Endothelial cell of umbilical vein (primary cell): Measurements from ENCODE around the gene MCOLN3. TPM values are rescaled to one million over a fixed set of nuclear protein-coding genes. Genes with fewer than 3 reads are reported as not detected.

Experiments
- BruUV-seq: library from RNA; stranded (reverse); fragments of 400-500 nt; replicated peaks from 2 replicates; lab custom pipeline; 2021; lab: Mats Ljungman, UMichigan
- CTCF ChIA-PET: fragments of 300-600, 350-600 bp; sonication (Branson Sonifier 250); formaldehyde crosslinking; loops from one replicate; lab custom pipeline; 2021; ENCODE audit warnings: antibody characterized with exemption, inconsistent platforms; lab: Charles Lee
- POLR2A ChIA-PET: fragments of 300-600, 350-600 bp; sonication (Branson Sonifier 250); formaldehyde crosslinking; loops from one replicate; lab custom pipeline; 2021; ENCODE audit warnings: antibody characterized with exemption, inconsistent platforms; lab: Charles Lee
- DNase-seq: peaks from one replicate; pipeline ENCODE4 v3.0.0-alpha.2; 2011; ENCODE audit warnings: low read depth, low spot score
- FAIRE-seq: peaks from 2 replicates; lab custom pipeline; 2011; peaks lifted over from hg19 to GRCh38; lab: Jason Lieb, UNC
- H2AFZ ChIP-seq: 2 replicates; pipeline ENCODE4 v1.6.0; 2012; ENCODE audit warnings: low read depth, low read length, control low read depth, inconsistent platforms
- H3K27ac ChIP-seq: 2 replicates; pipeline ENCODE4 v1.5.1; 2011; ENCODE audit warnings: low read depth, mild to moderate bottlenecking, control low read depth, low read length, moderate library complexity; ENCODE audit not compliant: insufficient read depth
- H3K27me3 ChIP-seq, 2 experiments: 2 replicates each; pipeline versions ENCODE4 v1.6.0 to v1.6.1; 2011; ENCODE audit warnings: low read length in 2 of 2, mixed read lengths in 1 of 2; ENCODE audit not compliant: control insufficient read depth in 2 of 2, insufficient read depth in 2 of 2
- H3K36me3 ChIP-seq, 2 experiments: 2 replicates in 1 of 2; 3 replicates in 1 of 2; pipeline ENCODE4 v1.5.1; 2011; ENCODE audit warnings: low read length in 2 of 2, mild to moderate bottlenecking in 1 of 2, moderate library complexity in 1 of 2; ENCODE audit not compliant: control insufficient read depth in 2 of 2, insufficient read depth in 2 of 2; ENCODE audit errors: extremely low read depth in 1 of 2
- H3K4me1 ChIP-seq: 3 replicates; pipeline ENCODE4 v1.5.1; 2011; ENCODE audit warnings: mild to moderate bottlenecking, low read length; ENCODE audit not compliant: control insufficient read depth, insufficient read depth; ENCODE audit errors: extremely low read depth
- H3K4me2 ChIP-seq: 2 replicates; pipeline ENCODE4 v1.6.1; 2011; ENCODE audit warnings: low read length, control low read depth, mixed read lengths; ENCODE audit not compliant: insufficient read depth
- H3K4me3 ChIP-seq, 3 experiments: fragments of 200-600 bp in 1 of 3; sonication (generic), shearing (Covaris generic) in 1 of 3; replicated peaks in 1 of 3; 2 replicates each; pipeline ENCODE4 v1.5.1; 2011 to 2016; ENCODE audit warnings: control low read depth in 3 of 3, low read length in 3 of 3, mild to moderate bottlenecking in 2 of 3, inconsistent platforms in 1 of 3, low read depth in 1 of 3, moderate library complexity in 1 of 3; ENCODE audit not compliant: insufficient read depth in 1 of 3
- H3K79me2 ChIP-seq: 2 replicates; pipeline ENCODE4 v1.6.0; 2012; ENCODE audit warnings: low read length, inconsistent platforms; ENCODE audit not compliant: control insufficient read depth, insufficient read depth
- H3K9ac ChIP-seq: replicated peaks from 2 replicates; pipeline ENCODE3; 2011; ENCODE audit warnings: low read length, control low read depth; ENCODE audit not compliant: insufficient read depth; ENCODE audit errors: extremely low read depth
- H3K9me1 ChIP-seq: replicated peaks from 3 replicates; pipeline ENCODE4 v1.6.0; 2011; ENCODE audit warnings: mild to moderate bottlenecking, low read length; ENCODE audit not compliant: control insufficient read depth, insufficient read depth; ENCODE audit errors: extremely low read depth
- H3K9me3 ChIP-seq: replicated peaks from 2 replicates; pipeline ENCODE4 v1.5.1; 2012; ENCODE audit warnings: low read length, inconsistent platforms; ENCODE audit not compliant: control insufficient read depth, insufficient read depth
- H4K20me1 ChIP-seq: replicated peaks from 2 replicates; pipeline ENCODE3; 2011; ENCODE audit warnings: mild to moderate bottlenecking, low read length; ENCODE audit not compliant: control insufficient read depth, insufficient read depth; ENCODE audit errors: extremely low read depth
- CTCF ChIP-seq, 2 donors: IDR thresholded peaks; 1 replicate in 1 of 2; 2 replicates in 1 of 2; pipeline ENCODE4 v1.5.1; 2011; ENCODE audit warnings: low read length in 2 of 2, mild to moderate bottlenecking in 2 of 2, moderate library complexity in 2 of 2, control low read depth in 1 of 2, inconsistent platforms in 1 of 2, low read depth in 1 of 2; ENCODE audit not compliant: insufficient read depth in 1 of 2; ENCODE audit errors: extremely low read depth in 1 of 2
- EZH2 ChIP-seq: IDR thresholded peaks from 2 replicates; pipeline ENCODE4 v1.6.1; 2012; ENCODE audit warnings: borderline replicate concordance, low read depth, mild to moderate bottlenecking, moderate library complexity, low read length, inconsistent platforms; ENCODE audit not compliant: severe bottlenecking
- FOS ChIP-seq: IDR thresholded peaks from 2 replicates; pipeline ENCODE4 v1.6.1; 2011; ENCODE audit warnings: mild to moderate bottlenecking, low read length, moderate library complexity, borderline replicate concordance; ENCODE audit not compliant: insufficient read depth
- GATA2 ChIP-seq: IDR thresholded peaks from 2 replicates; pipeline ENCODE4 v1.7.0; 2011; ENCODE audit warnings: low read depth, mild to moderate bottlenecking, moderate library complexity, mixed read lengths, low read length; ENCODE audit not compliant: insufficient read length, insufficient read depth
- JUN ChIP-seq: IDR thresholded peaks from 2 replicates; pipeline ENCODE4 v1.6.1; 2011; ENCODE audit warnings: borderline replicate concordance, low read depth; ENCODE audit not compliant: insufficient read length, insufficient read depth
- MYC ChIP-seq: IDR thresholded peaks from one replicate; pipeline ENCODE4 v1.6.1; 2011; ENCODE audit warnings: mild to moderate bottlenecking, low read depth, low read length
- POLR2A ChIP-seq: IDR thresholded peaks from 2 replicates; pipeline ENCODE4 v1.6.1; 2012; ENCODE audit warnings: low read depth, mild to moderate bottlenecking, control low read depth, low read length
- POLR2AphosphoS5 ChIP-seq: IDR thresholded peaks from 2 replicates; pipeline ENCODE4 v1.6.1; 2012; ENCODE audit warnings: low read depth, mild to moderate bottlenecking, control low read depth, low read length, moderate library complexity; ENCODE audit not compliant: insufficient read depth
- dilution Hi-C: fragments of 300-500 bp; cut with MboI; formaldehyde crosslinking; loops from one replicate; pipeline ENCODE4 v1.15.0; 2019; ENCODE audit warnings: low sequenced_read_pairs; ENCODE audit not compliant: extremely low pct_ligation_motif_present
- intact Hi-C: fragments of 100-400 bp; cut with micrococcal nuclease; formaldehyde crosslinking; loops from one replicate; pipeline ENCODE4 v1.10.0; 2022
- polyA plus RNA-seq, 4 experiments: library from polyadenylated mRNA; depleted of rRNA in 3 of 4; stranded (reverse) in 3 of 4; unstranded in 1 of 4; fragments of >200 nt; gene quantifications; 2 replicates each; pipeline versions ENCODE4 v1.2.1 to v1.2.3, GENCODE V29; 2011 to 2012; ENCODE audit warnings: missing spikeins in 1 of 4
- total RNA-seq: library from RNA; stranded (reverse); gene quantifications from 2 replicates; pipeline ENCODE4 v1.2.3, GENCODE V29; 2021
- TF ChIP-seq, protein P1 (sequence below): IDR thresholded peaks from 2 replicates; pipeline ENCODE4 v1.6.1; 2011; ENCODE audit not compliant: insufficient read depth, insufficient read length

MCOLN3 gene
- total and polyA plus RNA-seq, 2 donors (not counting 3 experiments of a cell fraction or from before 2014, with no cell fraction given) = 0.06 TPM; not detected in 1

- no peak overlapping the region for H3K4me2 ChIP-seq
- POLR2A ChIA-PET = no interaction called here
- H3K9me1 ChIP-seq = no peaks in the 10 kb centered on the region
- no peaks in the 10 kb centered on the region for H4K20me1 ChIP-seq
- H3K27me3 ChIP-seq = peaks cover 18 to 25% of the 10 kb centered on the region in 2 experiments
- no peaks in the 10 kb centered on the region for H3K79me2 ChIP-seq
- BruUV-seq = no TSS peak
- H3K4me3 ChIP-seq = no peak overlapping the region
- no peak overlapping the region for H3K27ac ChIP-seq
- TF ChIP-seq JUN (no peak), FOS (no peak), CTCF (IDR thresholded peaks at IDR 0.05; ENCODE audit: extremely low read depth in 1 of 2, insufficient read depth in 1 of 2, low read depth in 1 of 2, low read length in 2 of 2) (no peak), EZH2 (no peak), MYC (no peak), GATA2 (no peak), POLR2AphosphoS5 (no peak), POLR2A (no peak)
- TF ChIP-seq, protein P1, sequence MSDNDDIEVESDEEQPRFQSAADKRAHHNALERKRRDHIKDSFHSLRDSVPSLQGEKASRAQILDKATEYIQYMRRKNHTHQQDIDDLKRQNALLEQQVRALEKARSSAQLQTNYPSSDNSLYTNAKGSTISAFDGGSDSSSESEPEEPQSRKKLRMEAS = no peak
- dilution Hi-C loops (no loop called here), intact Hi-C loops (no loop called here)
- H2AFZ ChIP-seq = no peak overlapping the region
- FAIRE-seq (no peak), DNase-seq (no peak)
- H3K4me1 ChIP-seq = peaks cover 6% of the 10 kb centered on the region
- H3K9ac ChIP-seq = no peak overlapping the region
- H3K36me3 ChIP-seq = no peaks in the 10 kb centered on the region
- CTCF ChIA-PET = interaction anchor here (1.2 kb wide), 1 partner anchor 19 kb away, joined by 3 read pairs; no protein-coding TSS in a partner anchor
- H3K9me3 ChIP-seq = no peaks in the 10 kb centered on the region
Measured at GRCh38 chr1:85058311-85058710, 10.0 kb upstream of the MCOLN3 start.
